ENCODE data around the gene ZNF566.

GRCh38 chr19:36482876-36483275, 6.5 kb downstream of the ZNF566 start:
- TF ChIP-seq CTCF (conservative IDR thresholded peaks at IDR 0.05; ENCODE audit: low read depth, low read length) (no peak), EZH2phosphoT487 (IDR thresholded peaks at IDR 0.05; ENCODE audit: borderline replicate concordance, low read length) (no peak)
